Small intestine (tissue), 7 donors: ENCODE results near the gene MCUR1. TPM values are rescaled to one million over a fixed set of nuclear protein-coding genes. Genes with fewer than 3 reads are reported as not detected.
"Not testable (repeated sequence)": the region's sequence is repeated elsewhere in the genome, so short reads cannot be mapped to it uniquely, and the experiment has no call there.

Experiments used
- DNase-seq, 2 donors: peaks; one replicate each; pipeline versions ENCODE4 v3.0.0 to v3.0.0-alpha.2; 2013
- FAIRE-seq: peaks from 2 replicates; lab custom pipeline; 2012; peaks lifted over from hg19 to GRCh38; lab: Jason Lieb, UNC
- H3K27ac ChIP-seq, 3 donors: one replicate each; pipeline ENCODE4 v1.5.1; 2013; ENCODE audit warnings: low read length in 2 of 3, mild to moderate bottlenecking in 2 of 3, control low read depth in 1 of 3, inconsistent platforms in 1 of 3, low read depth in 1 of 3, moderate library complexity in 1 of 3
- H3K27me3 ChIP-seq, 3 donors: one replicate each; pipeline ENCODE4 v1.6.1; 2013; ENCODE audit warnings: low read length in 3 of 3, inconsistent platforms in 1 of 3; ENCODE audit not compliant: control insufficient read depth in 3 of 3, insufficient read depth in 3 of 3
- H3K36me3 ChIP-seq, 3 donors: one replicate each; pipeline ENCODE4 v1.6.1; 2013; ENCODE audit warnings: low read length in 3 of 3, inconsistent platforms in 1 of 3, low read depth in 1 of 3, mild to moderate bottlenecking in 1 of 3, moderate library complexity in 1 of 3; ENCODE audit not compliant: control insufficient read depth in 3 of 3, insufficient read depth in 2 of 3
- H3K4me1 ChIP-seq, 3 donors: one replicate each; pipeline ENCODE4 v1.6.1; 2013; ENCODE audit warnings: low read length in 2 of 3, inconsistent platforms in 1 of 3, low read depth in 1 of 3, mild to moderate bottlenecking in 1 of 3, moderate library complexity in 1 of 3; ENCODE audit not compliant: control insufficient read depth in 3 of 3, insufficient read depth in 2 of 3
- H3K4me3 ChIP-seq, 3 donors: one replicate each; pipeline ENCODE4 v1.5.1; 2013; ENCODE audit warnings: low read length in 3 of 3, control low read depth in 1 of 3, inconsistent platforms in 1 of 3, low read depth in 1 of 3, mild to moderate bottlenecking in 1 of 3, moderate library complexity in 1 of 3
- H3K9me3 ChIP-seq, 2 donors: one replicate each; pipeline ENCODE4 v1.6.1; 2013; ENCODE audit warnings: low read depth in 1 of 2, low read length in 1 of 2; ENCODE audit not compliant: control insufficient read depth in 2 of 2, insufficient read depth in 1 of 2
- WGBS, 3 donors: extraction: QIAGEN DNeasy Blood & Tissue Kit; methylation state at CpG; one replicate each; pipeline ENCODE4 v1.1.7; 2013; 5-methylcytosine and 5-hydroxymethylcytosine counted together
- polyA plus RNA-seq, 4 donors: library from polyadenylated mRNA; stranded (reverse) in 3 of 4; unstranded in 1 of 4; fragments of 200-250 nt in 3 of 4; fragments of 120-200 nt in 1 of 4; gene quantifications; one replicate each; pipeline versions ENCODE4 v1.2.1 to v1.2.3, GENCODE V29; 2013
- donor health status: healthy with polysubstance abuse.
- donor health status: control.
- donor health status: control.
- donor health status: Bipolar disorder and iron deficiency.
- donor health status: healthy.

Gene MCUR1
- polyA plus RNA-seq, 4 donors = 15.6 to 83.2 (median 52.3) TPM

DNA sequence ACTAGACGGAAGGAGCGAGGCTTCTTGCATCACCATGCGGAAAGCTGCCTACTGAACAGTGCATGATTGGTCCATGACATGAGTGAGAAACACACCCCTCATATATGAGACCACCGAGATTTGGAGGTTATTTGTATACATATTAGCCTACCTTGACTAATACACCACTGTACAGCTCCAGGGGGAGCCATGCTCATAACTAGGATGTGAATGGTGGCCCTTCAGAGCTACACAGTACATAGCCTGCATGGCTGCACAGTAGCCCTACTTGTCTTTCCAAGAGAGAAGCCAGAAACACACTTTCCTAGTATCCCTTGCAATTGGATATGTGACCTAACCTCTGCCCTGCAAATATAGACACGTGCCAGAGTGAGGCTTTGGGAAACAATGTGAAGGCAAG is 21.8 kb upstream of the MCUR1 start:
- no peak overlapping the region for H3K4me3 ChIP-seq
- no peak for FAIRE-seq
- peaks cover 0 to 3% (median 0%) of the 10 kb centered on the region in 3 donors for H3K4me1 ChIP-seq
- no peak for DNase-seq
- H3K9me3 ChIP-seq = peaks cover 0 to 6% of the 10 kb centered on the region in 2 donors
- H3K27me3 ChIP-seq = no peaks in the 10 kb centered on the region
- H3K36me3 ChIP-seq = no peaks in the 10 kb centered on the region
- 81 to 89% (median 88%) methylated on average over 5 of the region's 5 CpGs for WGBS, 3 donors
- no peak overlapping the region for H3K27ac ChIP-seq

DNA sequence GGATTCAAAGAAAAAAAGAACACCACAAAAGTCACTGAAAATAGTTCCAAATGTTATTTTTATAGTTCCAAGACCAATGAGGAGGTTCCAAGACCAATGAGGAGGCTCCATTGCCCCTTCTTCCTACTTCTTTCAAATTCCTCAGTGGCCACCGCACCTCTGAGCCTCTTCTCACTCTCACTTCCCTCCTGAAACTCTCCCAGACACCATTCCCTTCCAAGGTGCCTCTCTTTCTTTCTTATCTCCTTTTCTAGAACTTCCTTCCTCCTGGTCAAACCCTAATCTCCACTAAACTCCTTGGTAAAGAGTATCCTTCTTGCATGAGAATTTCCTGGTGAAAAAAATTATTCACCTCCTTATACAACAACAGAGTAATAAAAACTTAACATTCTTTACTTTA is 20.4 kb upstream of the MCUR1 start:
- H3K36me3 ChIP-seq = no peaks in the 10 kb centered on the region
- peaks cover 0 to 19% of the 10 kb centered on the region in 2 donors for H3K9me3 ChIP-seq
- H3K4me1 ChIP-seq = peaks cover 0 to 5% (median 0%) of the 10 kb centered on the region in 3 donors
- H3K4me3 ChIP-seq = no peak overlapping the region
- DNase-seq (no peak), FAIRE-seq (no peak)
- WGBS, 3 donors = 41 to 58% (median 53%) methylated on average over 1 of the region's 1 CpG
- H3K27me3 ChIP-seq = no peaks in the 10 kb centered on the region
- H3K27ac ChIP-seq = no peak overlapping the region

DNA sequence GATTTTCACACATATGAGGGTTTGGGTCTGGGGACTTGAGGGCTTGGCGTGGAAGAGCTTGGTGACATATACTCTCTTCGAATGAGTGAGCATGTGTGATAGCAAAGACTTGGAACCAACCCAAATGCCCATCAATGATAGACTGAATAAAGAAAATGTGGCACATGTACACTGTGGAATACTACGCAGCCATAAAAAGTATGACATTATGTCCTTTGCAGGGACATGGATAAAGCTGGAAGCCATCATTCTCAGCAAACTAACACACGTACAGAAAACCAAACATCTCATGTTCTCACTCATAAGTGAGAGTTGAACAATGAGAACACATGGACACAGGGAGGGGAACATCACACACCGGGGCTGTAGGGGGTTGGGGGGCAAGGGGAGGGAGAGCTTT is 19.7 kb upstream of the MCUR1 start:
- H3K4me1 ChIP-seq, H3K27ac ChIP-seq, DNase-seq, H3K36me3 ChIP-seq, FAIRE-seq, H3K4me3 ChIP-seq, H3K27me3 ChIP-seq: not testable (repeated sequence)
- 66 to 88% (median 81%) methylated on average over 5 of the region's 5 CpGs for WGBS, 3 donors
- H3K9me3 ChIP-seq = peaks cover 0 to 25% of the 10 kb centered on the region in 2 donors

DNA sequence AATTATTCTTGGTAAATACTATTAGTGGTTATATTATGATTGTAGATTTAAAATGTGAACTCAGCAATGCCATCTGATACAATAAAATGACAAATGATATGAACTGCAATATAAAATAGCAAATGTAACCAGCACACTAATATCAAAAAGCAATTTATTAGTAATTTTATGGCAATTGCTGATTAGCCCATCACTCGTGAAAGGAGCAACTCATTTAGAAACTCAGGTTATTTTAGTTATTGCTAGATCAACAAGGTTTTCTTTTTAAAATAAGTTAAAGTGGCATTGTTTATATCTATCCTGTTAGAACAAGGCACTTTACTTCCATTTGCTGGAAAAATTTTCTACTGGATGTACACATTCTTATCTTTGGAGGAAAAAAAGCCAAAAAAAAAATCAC is 18.4 kb upstream of the MCUR1 start:
- Histone ChIP-seq H3K27me3 (no peaks in the 10 kb centered on the region), H3K27ac (no peak overlapping the region), H3K4me1 (peaks cover 3 to 8% (median 3%) of the 10 kb centered on the region in 3 donors), H3K9me3 (peaks cover 0 to 35% of the 10 kb centered on the region in 2 donors), H3K36me3 (no peaks in the 10 kb centered on the region), H3K4me3 (no peak overlapping the region)
- WGBS, 3 donors = 52 to 64% (median 57%) methylated on average over 1 of the region's 1 CpG
- FAIRE-seq (no peak), DNase-seq (no peak)

DNA sequence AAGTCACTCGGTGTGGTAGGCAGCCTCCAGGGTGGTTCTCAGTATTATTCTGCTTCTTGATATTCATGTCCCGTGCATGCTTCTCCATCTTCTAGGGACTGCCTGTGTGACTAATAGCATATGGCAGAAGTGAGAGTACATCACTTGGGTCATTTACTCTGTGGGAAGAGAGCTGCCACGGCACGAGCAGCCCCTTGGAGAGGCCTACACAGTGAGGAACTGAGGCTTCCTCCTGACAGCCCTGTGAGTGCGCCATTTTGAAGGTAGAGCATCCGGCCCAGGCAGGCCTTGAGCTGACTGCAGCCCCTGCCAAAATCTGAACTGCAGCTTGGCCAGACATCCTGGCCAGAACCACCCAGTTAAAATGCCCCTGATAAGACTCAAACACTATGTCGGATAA is 17.3 kb upstream of the MCUR1 start:
- H3K27me3 ChIP-seq = no peaks in the 10 kb centered on the region

DNA sequence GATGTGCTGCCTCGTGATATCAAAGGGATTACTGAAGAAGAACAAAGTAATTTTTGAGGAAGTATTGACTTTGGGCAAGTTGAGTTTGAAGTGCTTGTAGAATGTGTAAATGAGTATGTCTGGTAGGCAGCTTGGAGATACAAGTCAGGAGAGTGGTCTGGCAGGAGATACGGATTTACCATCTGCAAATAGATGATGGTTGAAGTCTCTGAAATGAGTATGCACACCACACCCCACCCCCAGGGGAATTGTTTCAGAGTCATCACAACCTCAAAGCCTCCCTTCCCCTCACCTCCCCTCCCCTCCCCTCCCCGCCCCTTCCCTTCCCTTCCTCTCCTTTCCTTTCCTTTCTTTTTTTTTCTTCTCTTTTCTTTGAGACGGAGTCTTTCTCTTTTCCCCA is 16.4 kb upstream of the MCUR1 start:
- DNase-seq = no peak
- H3K27me3 ChIP-seq = no peaks in the 10 kb centered on the region
- no peak overlapping the region for H3K4me3 ChIP-seq
- H3K36me3 ChIP-seq = no peaks in the 10 kb centered on the region
- H3K4me1 ChIP-seq = peaks cover 3 to 11% (median 3%) of the 10 kb centered on the region in 3 donors
- no peak for FAIRE-seq
- WGBS, 3 donors = 82 to 89% (median 87%) methylated on average over 2 to 4 of the region's 4 CpGs
- H3K9me3 ChIP-seq = peaks cover 0 to 45% of the 10 kb centered on the region in 2 donors
- no peak overlapping the region for H3K27ac ChIP-seq

More for the DNA sequence above, 17.3 kb upstream of the MCUR1 start:
- WGBS, 3 donors = 83 to 93% (median 84%) methylated on average over 7 of the region's 7 CpGs
- H3K9me3 ChIP-seq = peaks cover 0 to 44% of the 10 kb centered on the region in 2 donors
- FAIRE-seq (no peak), DNase-seq (no peak)
- H3K4me1 ChIP-seq = peaks cover 3 to 11% (median 3%) of the 10 kb centered on the region in 3 donors
- no peak overlapping the region for H3K27ac ChIP-seq
- no peak overlapping the region for H3K4me3 ChIP-seq
- no peaks in the 10 kb centered on the region for H3K36me3 ChIP-seq

DNA sequence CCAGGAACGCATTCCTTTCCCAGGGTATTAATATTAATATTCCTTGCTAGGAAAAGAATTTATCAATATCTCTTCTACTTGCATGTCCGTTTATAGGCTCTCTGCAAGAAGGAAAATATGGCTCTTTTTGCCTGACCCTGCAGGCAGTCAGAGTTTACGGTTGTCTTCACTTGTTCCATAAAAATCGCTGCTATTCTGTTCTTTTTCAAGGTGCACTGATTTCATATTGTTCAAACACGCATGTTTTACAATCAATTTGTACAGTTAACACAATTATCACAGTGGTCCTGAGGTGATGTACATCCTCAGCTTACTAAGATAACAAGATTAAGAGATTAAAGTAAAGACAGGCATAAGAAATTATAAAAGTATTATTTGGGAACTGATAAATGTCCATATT is 15.1 kb upstream of the MCUR1 start:
- 56 to 75% (median 61%) methylated on average over 5 of the region's 5 CpGs for WGBS, 3 donors
- not testable (repeated sequence) for H3K27me3 ChIP-seq, H3K4me3 ChIP-seq, H3K36me3 ChIP-seq, DNase-seq, FAIRE-seq
- H3K9me3 ChIP-seq = peaks cover 0 to 48% of the 10 kb centered on the region in 2 donors
- H3K27ac ChIP-seq = peak overlapping the region in 2 of 3 donors; percentile 26 to 52
- peaks cover 3 to 11% (median 3%) of the 10 kb centered on the region in 3 donors for H3K4me1 ChIP-seq

DNA sequence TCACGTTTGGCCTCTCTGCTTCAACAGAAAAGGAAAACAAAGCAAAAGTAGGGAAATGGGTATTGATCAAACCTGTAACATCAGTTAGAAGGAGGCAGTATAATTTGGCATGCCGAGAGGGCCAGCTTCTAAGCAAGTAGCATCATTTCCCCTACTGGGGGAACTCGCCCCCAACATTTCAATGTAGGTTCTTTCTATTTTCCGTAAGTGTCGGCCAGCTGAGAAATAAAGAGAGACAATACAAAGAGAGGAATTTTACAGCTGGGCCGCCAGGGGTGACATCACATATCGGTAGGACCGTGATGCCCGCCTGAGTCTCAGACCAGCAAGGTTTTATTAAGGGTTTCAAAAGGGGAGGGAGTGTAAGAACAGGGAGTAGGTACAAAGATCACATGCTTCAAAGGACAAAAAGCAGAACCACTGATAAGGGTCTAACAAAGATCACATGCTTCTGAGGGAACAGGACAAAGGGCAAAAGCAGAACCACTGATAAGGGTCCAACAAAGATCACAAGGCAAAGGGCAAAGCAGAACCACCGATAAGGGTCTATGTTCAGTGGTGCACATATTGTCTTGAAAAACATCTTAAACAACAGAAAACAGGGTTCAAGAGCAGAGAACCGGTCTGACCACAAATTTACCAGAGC is 14.4 kb upstream of the MCUR1 start:
- DNase-seq (peak; percentile 29 to 76), FAIRE-seq (peak; percentile 30)
- Histone ChIP-seq H3K4me1 (peaks cover 3 to 11% (median 3%) of the 10 kb centered on the region in 3 donors), H3K27ac (peak overlapping the region; percentile 35 to 88 (median 55)), H3K9me3 (peaks cover 0 to 49% of the 10 kb centered on the region in 2 donors)
- 23 to 67% (median 42%) methylated on average over 11 of the region's 11 CpGs for WGBS, 3 donors
- not testable (repeated sequence) for H3K36me3 ChIP-seq, H3K4me3 ChIP-seq, H3K27me3 ChIP-seq
